Bone marrow (tissue), 2 donors: Measurements from ENCODE around the gene SYCP2L.
"Not testable (repeated sequence)": the region's sequence is repeated elsewhere in the genome, so short reads cannot be mapped to it uniquely, and the experiment has no call there.

ENCODE experiments used
- DNase-seq, 2 donors: peaks; one replicate each; lab custom pipeline; 2025; lab: John Stamatoyannopoulos, UW

Gene SYCP2L

DNA sequence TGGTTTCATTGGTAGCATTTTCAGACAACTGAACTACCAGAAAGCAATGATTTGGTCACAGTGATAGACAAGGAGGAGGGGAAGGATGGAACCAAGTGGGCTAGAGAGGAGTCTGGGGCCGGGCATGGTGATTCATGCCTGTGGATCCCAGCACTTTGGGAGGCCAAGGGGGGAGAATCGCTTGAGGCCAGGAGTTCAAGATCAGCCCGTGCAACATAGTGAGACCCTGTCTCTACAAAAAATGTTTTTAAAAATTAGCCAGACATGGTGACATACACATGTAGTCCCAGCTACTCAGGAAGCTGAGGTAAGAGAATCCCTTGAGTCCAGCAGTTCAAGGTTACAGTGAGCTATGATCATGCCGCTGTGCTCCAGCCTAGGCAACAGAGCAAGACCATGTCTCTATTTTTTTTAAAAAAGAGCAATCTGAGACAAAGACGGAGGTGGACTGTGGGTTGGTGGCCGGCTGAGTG is 70.6 kb downstream of the SYCP2L start:
- DNase-seq = no peak

DNA sequence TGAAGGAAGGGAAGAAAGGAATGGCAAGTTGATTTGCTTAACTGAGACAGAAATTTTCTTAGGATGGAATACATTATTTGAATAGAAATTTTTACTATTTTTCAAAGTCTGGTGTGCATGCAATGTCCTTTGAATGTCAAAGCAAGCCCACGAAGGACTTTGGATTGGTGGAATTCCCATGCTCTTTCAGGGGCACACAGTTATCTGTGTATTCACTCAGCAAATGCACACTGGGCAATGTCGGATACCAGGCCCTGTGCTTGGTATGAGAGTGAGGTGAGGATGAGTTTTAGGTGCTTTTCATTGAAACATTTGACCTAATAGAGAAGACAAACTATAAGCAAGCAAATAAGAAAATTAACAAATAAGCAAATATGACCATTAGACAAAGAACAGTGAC is 73.3 kb downstream of the SYCP2L start:
- DNase-seq = no peak

GRCh38 chr6:10961837-10962236 is 75.0 kb downstream of the SYCP2L start:
- no peak for DNase-seq

GRCh38 chr6:10962673-10963072 is 75.8 kb downstream of the SYCP2L start:
- no peak for DNase-seq

DNA sequence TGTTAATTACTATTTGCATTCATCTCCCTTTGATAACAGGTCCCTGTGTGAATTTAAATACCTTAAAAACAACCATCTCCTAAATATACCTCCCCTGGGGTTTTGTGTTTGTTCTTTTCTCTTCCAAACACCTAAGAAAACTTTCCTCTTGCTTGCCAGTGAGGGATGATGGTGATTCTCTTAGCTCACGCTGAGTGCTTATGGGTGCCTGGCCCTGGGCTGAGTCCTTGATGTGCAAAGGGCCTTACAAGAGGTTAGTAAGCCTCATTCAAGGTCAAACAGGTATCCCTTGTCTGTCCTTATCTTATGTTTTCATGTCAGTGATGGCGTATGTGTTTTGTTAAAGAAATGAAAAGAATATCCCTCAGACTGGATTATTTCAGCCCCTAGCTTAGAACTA is 76.3 kb downstream of the SYCP2L start:
- no peak for DNase-seq

- no peak for DNase-seq
Observed at GRCh38 chr6:10964684-10965083, 77.8 kb downstream of the SYCP2L start.

- DNase-seq = no peak
Observed at GRCh38 chr6:10968776-10969175, 81.9 kb downstream of the SYCP2L start.

GRCh38 chr6:10970731-10971130 is 83.9 kb downstream of the SYCP2L start:
- DNase-seq = no peak

DNA sequence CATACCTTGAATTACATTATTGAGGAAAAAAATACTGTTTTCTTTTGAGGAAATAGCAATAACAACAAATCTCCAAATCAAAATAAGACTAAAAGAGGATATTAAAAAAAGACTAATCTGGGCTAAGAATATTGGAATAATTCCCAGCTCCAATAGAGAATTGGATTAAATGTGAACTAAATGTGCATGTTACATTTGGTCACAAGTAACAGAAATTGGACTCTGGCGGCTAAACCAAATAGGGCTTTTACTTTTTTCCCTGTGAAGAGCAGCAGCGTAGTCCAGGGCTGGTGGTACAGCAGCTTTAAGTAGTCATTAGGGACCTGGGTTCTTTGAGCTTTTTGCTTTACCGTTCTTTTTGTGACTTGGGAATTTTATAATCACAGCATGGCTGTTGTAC is 85.3 kb downstream of the SYCP2L start:
- DNase-seq = no peak

DNA sequence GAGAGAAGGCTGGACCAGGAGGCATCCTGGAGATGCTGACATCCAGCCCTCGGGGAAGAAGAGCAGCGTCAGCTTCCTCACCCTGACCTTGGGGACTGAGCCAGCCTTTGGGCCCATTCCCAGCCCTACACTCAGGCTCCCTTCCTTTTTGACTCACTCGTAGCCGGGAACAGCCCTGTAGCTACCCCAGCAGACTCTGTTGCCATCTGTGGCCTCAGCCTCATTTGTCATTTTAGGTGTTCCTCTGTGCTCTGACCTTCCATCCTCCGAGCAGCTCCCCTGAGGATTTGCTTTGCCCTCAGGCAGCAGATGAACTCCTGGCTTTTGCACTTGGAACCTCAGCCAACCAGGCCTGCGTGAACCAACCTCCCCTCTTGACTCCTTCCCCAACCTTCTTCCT is 89.7 kb downstream of the SYCP2L start:
- no peak for DNase-seq

DNA sequence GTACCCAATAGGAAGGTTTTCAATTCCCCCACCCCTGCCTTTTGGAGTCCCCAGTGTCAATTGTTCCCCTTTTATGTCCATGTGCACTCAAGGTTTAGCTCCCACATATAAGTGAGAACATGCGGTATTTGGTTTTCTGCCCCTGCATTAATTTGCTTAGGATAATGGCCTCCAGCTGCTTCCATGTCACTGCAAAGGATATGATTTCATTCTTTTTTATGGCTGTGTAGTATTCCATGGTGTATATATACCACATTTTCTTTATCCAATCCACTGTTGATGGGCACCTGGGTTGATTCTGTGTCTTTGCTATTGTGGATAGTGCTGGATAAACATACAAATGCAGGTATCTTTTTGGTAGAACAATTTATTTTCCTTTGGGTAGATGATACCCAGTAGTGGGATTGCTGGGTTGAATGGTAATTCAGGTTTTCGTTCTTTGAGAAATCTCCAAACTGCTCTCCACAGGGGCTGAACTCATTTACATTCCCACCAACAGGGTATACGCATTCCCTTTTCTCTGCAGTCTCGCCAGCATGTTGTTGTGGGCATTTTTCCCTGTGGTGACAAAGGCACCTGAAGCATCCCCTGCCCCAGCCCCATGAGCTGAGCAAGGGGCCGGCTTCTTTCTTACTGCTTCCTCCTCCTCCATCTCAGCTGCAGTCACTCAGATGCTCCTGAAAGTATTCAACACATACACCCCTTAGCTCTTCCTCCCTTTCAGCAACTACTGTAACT is 90.5 kb downstream of the SYCP2L start:
- DNase-seq = no peak

DNA sequence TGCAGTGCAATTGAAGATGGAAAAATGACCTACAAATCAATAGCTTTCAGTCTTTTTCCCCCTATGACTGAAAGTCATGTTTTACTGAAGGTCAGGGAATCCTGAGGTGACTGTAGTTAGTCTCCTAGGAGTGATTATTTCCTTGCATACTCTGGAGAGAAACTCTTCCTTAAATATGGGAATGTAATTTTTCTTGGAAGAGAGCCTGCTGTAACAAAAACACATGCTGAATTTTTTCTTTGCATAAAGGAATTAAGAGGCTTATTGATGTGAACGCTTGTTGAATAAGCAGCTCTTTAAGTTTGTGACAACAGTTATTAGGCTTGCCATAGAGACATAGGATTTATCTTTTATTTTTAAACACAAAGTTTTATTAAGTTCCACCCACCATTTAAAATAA is 92.8 kb downstream of the SYCP2L start:
- no peak for DNase-seq

GRCh38 chr6:10981409-10981808 is 94.6 kb downstream of the SYCP2L start:
- no peak for DNase-seq

DNA sequence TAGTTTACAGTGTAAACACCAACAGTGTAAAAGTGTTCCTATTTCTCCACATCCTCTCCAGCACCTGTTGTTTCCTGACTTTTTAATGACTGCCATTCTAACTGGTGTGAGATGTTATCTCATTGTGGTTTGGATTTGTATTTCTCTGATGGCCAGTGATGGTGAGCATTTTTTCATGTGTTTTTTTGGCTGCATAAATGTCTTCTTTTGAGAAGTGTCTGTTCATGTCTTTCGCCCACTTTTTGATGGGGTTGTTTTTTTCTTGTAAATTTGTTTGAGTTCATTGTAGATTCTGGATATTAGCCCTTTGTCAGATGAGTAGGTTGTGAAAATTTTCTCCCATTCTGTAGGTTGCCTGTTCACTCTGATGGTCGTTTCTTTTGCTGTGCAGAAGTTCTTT is 98.1 kb downstream of the SYCP2L start:
- not testable (repeated sequence) for DNase-seq

DNA sequence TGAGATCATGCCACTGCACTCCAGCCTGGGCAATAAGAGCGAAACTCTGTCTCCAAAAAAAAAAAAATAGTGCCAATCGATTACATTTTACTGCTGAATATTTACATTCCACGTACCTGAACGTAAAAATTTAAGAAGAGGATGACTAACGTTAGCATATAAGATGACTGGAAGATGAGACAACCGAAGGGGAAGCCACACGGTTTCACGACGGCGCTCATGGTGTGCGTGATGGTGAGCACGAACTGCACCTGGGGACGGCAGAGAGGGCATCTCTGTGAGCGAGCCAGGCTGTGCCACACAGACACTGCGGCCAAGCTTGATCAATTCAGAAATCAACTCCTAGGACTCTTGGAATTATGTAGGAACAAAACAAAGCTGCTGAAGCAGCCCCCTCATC is 102.7 kb downstream of the SYCP2L start:
- no peak for DNase-seq

GRCh38 chr6:10991115-10991514 is 104.3 kb downstream of the SYCP2L start:
- DNase-seq = no peak

DNA sequence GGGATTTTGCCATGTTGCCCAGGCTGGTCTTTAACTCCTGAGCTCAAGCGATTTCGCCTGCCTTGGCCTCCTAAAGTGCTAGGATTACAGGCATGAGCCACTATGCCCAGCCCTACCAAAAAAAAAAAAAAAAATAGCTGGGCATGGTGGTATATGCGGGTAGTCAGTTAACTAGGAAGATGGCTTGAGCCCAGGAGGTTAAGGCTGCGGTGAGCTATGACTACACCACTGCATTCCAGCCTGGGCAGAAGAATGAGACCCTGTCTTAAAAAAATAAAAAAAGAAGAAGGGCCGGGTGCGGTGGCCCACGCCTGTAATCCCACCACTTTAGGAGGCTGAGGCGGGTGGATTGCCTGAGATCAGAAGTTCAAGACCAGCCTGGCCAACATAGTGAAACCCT is 107.0 kb downstream of the SYCP2L start:
- DNase-seq = no peak

DNA sequence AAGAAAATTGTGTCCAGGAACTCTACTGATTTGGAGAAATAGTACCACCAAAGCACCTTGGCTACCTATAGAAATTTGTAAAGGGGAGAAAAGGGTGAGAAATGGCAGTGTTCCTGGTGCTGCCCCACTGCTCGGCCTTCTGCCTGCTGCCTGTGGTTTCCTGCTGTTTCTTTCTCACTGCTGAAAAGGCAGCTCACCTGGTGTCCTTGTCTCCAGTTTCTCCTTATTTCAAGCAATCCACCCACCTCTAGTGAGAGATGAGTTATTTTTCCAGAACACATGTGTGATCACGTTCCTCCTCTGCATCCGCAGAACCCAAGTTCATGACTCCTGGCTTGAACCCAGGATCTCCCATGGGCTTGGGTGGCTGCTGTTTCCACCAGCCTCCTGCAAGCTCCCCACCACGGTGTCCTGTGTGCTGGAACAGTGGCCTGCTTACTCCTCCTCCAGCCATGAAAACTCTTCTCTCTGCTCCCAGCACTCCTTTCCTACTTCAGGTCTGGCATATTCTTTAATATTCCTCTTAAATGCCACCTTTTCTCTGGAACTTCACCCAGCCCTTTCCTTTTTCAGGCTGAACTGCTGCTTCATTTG is 108.4 kb downstream of the SYCP2L start:
- no peak for DNase-seq

DNA sequence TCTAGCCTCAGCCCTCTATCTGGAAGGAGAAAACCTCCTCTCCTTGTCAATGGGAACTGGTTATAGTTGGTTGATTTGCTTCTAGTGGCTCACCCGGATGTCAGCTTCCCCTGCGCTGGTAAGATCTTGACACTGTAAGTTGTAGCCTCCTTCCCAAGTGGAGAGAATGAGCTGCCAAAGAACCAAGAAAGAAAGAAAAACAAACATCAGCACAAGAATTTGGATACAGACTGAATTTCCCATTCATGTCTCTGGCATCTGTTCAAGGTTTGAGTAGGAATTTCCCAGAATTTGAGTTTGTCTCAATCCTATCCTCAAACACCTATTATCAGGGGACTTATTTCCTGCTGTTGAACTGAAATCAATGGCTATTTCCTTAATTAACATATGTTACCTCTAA is 113.1 kb downstream of the SYCP2L start:
- DNase-seq = no peak

DNA sequence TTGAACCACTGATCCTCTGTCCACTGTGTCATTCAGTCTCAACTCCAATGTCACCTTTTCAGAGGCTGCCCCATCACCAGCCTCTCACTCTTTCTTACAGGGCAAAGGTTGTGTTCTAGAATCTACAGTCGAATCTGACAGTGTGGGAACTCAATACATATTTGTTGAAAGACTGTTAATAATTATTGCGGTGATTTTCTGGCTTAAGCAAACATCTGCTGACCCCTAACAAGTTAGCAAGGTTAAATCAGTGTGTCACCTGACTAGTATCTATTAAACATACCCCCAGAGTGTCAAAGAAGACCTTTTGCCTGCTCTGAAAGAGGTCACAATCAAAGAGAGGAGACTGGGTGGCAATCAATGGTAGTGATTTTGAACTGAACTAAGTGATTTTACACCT is 115.3 kb downstream of the SYCP2L start:
- no peak for DNase-seq

GRCh38 chr6:11003297-11003696 is 116.4 kb downstream of the SYCP2L start:
- not testable (repeated sequence) for DNase-seq

DNA sequence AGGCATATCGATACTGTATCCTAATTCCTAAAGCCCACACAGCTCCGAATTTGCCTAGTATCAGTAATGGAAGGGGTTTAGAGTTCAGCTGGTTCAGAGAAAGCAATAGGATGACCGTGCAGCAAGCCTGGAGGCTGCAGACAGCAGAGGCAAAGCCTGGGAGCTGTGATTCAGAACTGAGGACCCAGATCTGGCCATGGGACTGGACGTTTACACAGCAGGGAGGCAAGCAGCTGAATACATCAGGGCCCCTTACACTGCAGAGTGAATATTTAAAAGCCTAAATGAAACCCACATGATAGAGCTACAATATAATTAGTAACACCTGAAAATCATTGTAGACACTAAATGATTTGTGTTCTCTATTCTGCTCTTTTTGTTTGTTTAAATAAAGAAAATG is 119.2 kb downstream of the SYCP2L start:
- DNase-seq = no peak

DNA sequence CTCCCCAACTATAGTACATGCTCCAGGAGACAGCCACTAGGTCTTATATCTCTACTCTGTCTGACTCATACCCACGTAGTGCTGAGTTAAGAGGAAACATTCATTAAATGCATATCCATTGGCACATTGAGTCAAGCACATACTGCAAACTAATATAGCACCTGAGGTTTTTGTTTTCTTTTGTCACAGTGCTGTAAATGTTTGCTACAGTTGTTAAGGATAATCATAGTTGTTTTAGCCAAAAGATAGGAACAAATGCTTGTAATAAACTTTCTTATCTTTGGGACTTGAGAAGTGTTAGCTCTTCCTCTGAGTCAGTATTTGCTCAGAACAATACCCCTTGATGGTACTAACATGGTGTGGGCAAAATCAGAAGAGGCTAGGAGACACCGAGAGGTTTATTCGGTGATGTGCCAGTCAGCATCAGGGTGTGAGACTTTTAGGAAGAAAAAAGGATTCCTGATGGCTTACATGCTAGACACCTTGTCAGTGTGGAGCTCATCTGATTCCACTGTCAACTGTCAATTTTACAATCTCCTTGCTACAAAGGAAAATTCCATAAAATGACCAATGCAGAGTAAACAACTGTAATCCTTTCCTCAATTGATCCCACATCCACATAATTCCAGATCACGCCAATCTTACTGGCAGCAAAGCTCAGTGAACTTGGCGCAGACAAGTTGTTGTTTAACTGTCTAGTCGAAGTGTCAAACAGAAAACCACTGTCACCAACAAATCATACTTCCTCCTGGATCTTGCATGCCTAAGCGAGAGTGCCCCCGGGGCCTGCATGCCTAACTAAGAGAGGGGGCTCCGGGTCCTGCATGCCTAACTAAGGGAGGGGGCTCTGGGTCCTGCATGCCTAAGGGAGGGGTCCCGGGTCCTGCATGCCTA is 121.1 kb downstream of the SYCP2L start:
- DNase-seq = no peak
